Right cardiac atrium (tissue), 5 donors: ENCODE data around the gene OARD1. TPM values are rescaled to one million over a fixed set of nuclear protein-coding genes. Genes with fewer than 3 reads are reported as not detected.
"Not testable (repeated sequence)": the region's sequence is repeated elsewhere in the genome, so short reads cannot be mapped to it uniquely, and the experiment has no call there.

Experiments
- ATAC-seq, 2 donors: fragments of 200-7000 bp; cut with Tn5 transposase; one replicate each; pipeline versions ENCODE4 v1.8.0 to v1.9.1; 2020; ENCODE audit warnings: moderate library complexity in 2 of 2, mild to moderate bottlenecking in 1 of 2
- DNase-seq, 3 donors: peaks; one replicate each; pipeline ENCODE4 v3.0.0-alpha.2; 2020
- H3K27ac ChIP-seq: one replicate; pipeline ENCODE4 v1.5.1; 2013; ENCODE audit warnings: mild to moderate bottlenecking, low read length, control low read depth, moderate library complexity
- H3K27me3 ChIP-seq: one replicate; pipeline ENCODE4 v1.6.1; 2013; ENCODE audit not compliant: control insufficient read depth, insufficient read depth
- H3K4me1 ChIP-seq: one replicate; pipeline ENCODE4 v1.6.1; 2013; ENCODE audit warnings: low read length; ENCODE audit not compliant: control insufficient read depth, insufficient read depth
- H3K4me3 ChIP-seq: one replicate; pipeline ENCODE4 v1.5.1; 2013; ENCODE audit warnings: low read length, control low read depth
- H3K9me3 ChIP-seq: one replicate; pipeline ENCODE4 v1.6.1; 2013; ENCODE audit warnings: low read length; ENCODE audit not compliant: control insufficient read depth
- WGBS: extraction: QIAGEN DNeasy Blood & Tissue Kit; methylation state at CpG from one replicate; pipeline ENCODE4 v1.1.7; 2013; 5-methylcytosine and 5-hydroxymethylcytosine counted together
- intact Hi-C, 4 donors: fragments of 100-400 bp; cut with DNase I; formaldehyde crosslinking; loops; one replicate each; pipeline versions ENCODE4 v1.11.0 to v1.14.0; 2022 to 2023
- polyA plus RNA-seq: library from polyadenylated mRNA; stranded (reverse); fragments of 200-250 nt; gene quantifications from one replicate; pipeline ENCODE4 v1.2.3, GENCODE V29; 2013
- total RNA-seq, 4 donors: library from RNA; stranded (reverse); fragmentation: NEBNext Ultra II Directional; extraction: Animal tissue kit (Norgen Biotek cat#: 25700); gene quantifications; one replicate each; pipeline ENCODE4 v1.2.1, GENCODE V29; 2021
- donor health status: healthy with polysubstance abuse.
- donor health status: DM: no; HTN: yes; CAD: no.
- donor health status: DM: no; HTN: no; CAD: no.
- donor health status: DM: no; HTN: yes; CAD: no; lungs with severe emphysema.
- donor health status: DM: yes; HTN: yes; CAD: no.

OARD1 gene
- total and polyA plus RNA-seq, 5 donors, result 15.1 to 27.8 (median 19.0) TPM

- no peaks in the 10 kb centered on the region for H3K27me3 ChIP-seq
- H3K27ac ChIP-seq, result no peak overlapping the region
- H3K9me3 ChIP-seq, result no peaks in the 10 kb centered on the region
- WGBS, result 92% methylated on average over 3 of the region's 3 CpGs
- DNase-seq (no peak), ATAC-seq (no peak)
- no peak overlapping the region for H3K4me3 ChIP-seq
- intact Hi-C loops, result loop anchor here in 3 of 4 donors (5.0 to 10.0 kb wide), 2 partner anchors 126 to 128 kb away; no protein-coding TSS in a partner anchor
- no peaks in the 10 kb centered on the region for H3K4me1 ChIP-seq
Observed at GRCh38 chr6:41023114-41023513, 49.0 kb downstream of the OARD1 start.

- Histone ChIP-seq H3K27ac (no peak overlapping the region), H3K4me3 (no peak overlapping the region), H3K9me3 (no peaks in the 10 kb centered on the region), H3K4me1 (no peaks in the 10 kb centered on the region), H3K27me3 (no peaks in the 10 kb centered on the region)
- ATAC-seq, result no peak
- intact Hi-C loops, result loop anchor here in 3 of 4 donors (5.0 to 10.0 kb wide), 2 partner anchors 125 to 127 kb away; no protein-coding TSS in a partner anchor
- DNase-seq, result no peak
Observed at GRCh38 chr6:41022294-41022693, 49.9 kb downstream of the OARD1 start.

GRCh38 chr6:41021832-41022231, 50.3 kb downstream of the OARD1 start:
- DNase-seq (no peak), ATAC-seq (peak in 1 of 2 donors; percentile 73)

GRCh38 chr6:41017663-41018062, 54.5 kb downstream of the OARD1 start:
- no peak for ATAC-seq
- Histone ChIP-seq H3K9me3 (no peaks in the 10 kb centered on the region), H3K4me1 (no peaks in the 10 kb centered on the region), H3K27me3 (no peaks in the 10 kb centered on the region), H3K4me3 (no peak overlapping the region), H3K27ac (no peak overlapping the region)
- intact Hi-C loops, result no loop called here
- no peak for DNase-seq
- WGBS, result 96% methylated on average over 1 of the region's 1 CpG

More at GRCh38 chr6:41021832-41022231, 50.3 kb downstream of the OARD1 start:
- Histone ChIP-seq H3K27ac (no peak overlapping the region), H3K4me1 (no peaks in the 10 kb centered on the region), H3K9me3 (no peaks in the 10 kb centered on the region), H3K27me3 (no peaks in the 10 kb centered on the region), H3K4me3 (no peak overlapping the region)
- 79% methylated on average over 3 of the region's 3 CpGs for WGBS
- intact Hi-C loops, result loop anchor here in 3 of 4 donors (5.0 to 10.0 kb wide), 2 partner anchors 125 to 127 kb away; no protein-coding TSS in a partner anchor

- H3K4me3 ChIP-seq, DNase-seq, H3K4me1 ChIP-seq, H3K27ac ChIP-seq, intact Hi-C loops, ATAC-seq, H3K27me3 ChIP-seq, H3K9me3 ChIP-seq: not testable (repeated sequence)
- 97% methylated on average over 4 of the region's 5 CpGs for WGBS
Observed at GRCh38 chr6:41015860-41016259, 56.3 kb downstream of the OARD1 start.

- intact Hi-C loops, result no loop called here
- 68% methylated on average over 4 of the region's 4 CpGs for WGBS
- no peak for DNase-seq
- ATAC-seq, result no peak
- H3K27ac ChIP-seq, result no peak overlapping the region
- H3K27me3 ChIP-seq, result no peaks in the 10 kb centered on the region
- H3K4me1 ChIP-seq, result peaks cover 2% of the 10 kb centered on the region
- no peaks in the 10 kb centered on the region for H3K9me3 ChIP-seq
- H3K4me3 ChIP-seq, result no peak overlapping the region
Observed at GRCh38 chr6:41014780-41015179, 57.4 kb downstream of the OARD1 start.

Other genes with a start within 250 kb of the OARD1 start
- gene UNC5CL, start 33.1 kb downstream of the OARD1 start, total RNA-seq, result under 1 TPM; 0.46 to 0.85 (median 0.75) TPM
- gene UNC5CL, start 33.1 kb downstream of the OARD1 start, polyA plus RNA-seq, result 0.68 TPM
- not detected for gene TSPO2, start 29.9 kb downstream of the OARD1 start, total RNA-seq
- gene TSPO2, start 29.9 kb downstream of the OARD1 start, polyA plus RNA-seq, result not detected
- gene APOBEC2, start 19.2 kb downstream of the OARD1 start, total RNA-seq, result 100 to 1,000 TPM in 2 of 4 donors, 10 to 100 TPM in 2; 80.1 to 118 (median 91.6) TPM
- gene APOBEC2, start 19.2 kb downstream of the OARD1 start, polyA plus RNA-seq, result 137 TPM
- gene NFYA, start 618 bp upstream of the OARD1 start, total RNA-seq, result 10 to 100 TPM; 11.0 to 13.8 (median 11.8) TPM
- gene NFYA, start 618 bp upstream of the OARD1 start, polyA plus RNA-seq, result 6.1 TPM
- gene TREML1, start 82.0 kb upstream of the OARD1 start, total RNA-seq, result under 1 TPM in 1 of 4 donors, not detected in 3; 0.39 TPM
- 0.14 TPM for gene TREML1, start 82.0 kb upstream of the OARD1 start, polyA plus RNA-seq
- 1 to 10 TPM; 2.2 to 4.1 (median 2.4) TPM for gene TREM2, start 90.8 kb upstream of the OARD1 start, total RNA-seq
- 1.2 TPM for gene TREM2, start 90.8 kb upstream of the OARD1 start, polyA plus RNA-seq
- under 1 TPM in 1 of 4 donors, not detected in 3; 0.15 TPM for gene TREML2, start 128.8 kb upstream of the OARD1 start, total RNA-seq
- 0.02 TPM for gene TREML2, start 128.8 kb upstream of the OARD1 start, polyA plus RNA-seq
- gene TREML4, start 156.0 kb upstream of the OARD1 start, total RNA-seq, result not detected
- not detected for gene TREML4, start 156.0 kb upstream of the OARD1 start, polyA plus RNA-seq
- 1 to 10 TPM in 3 of 4 donors, under 1 TPM in 1; 0.46 to 2.3 (median 1.3) TPM for gene TREM1, start 214.3 kb upstream of the OARD1 start, total RNA-seq
- gene TREM1, start 214.3 kb upstream of the OARD1 start, polyA plus RNA-seq, result 1.1 TPM